Lung microvascular endothelial cell (primary cell): Measurements from ENCODE around the gene GDPD5. TPM values are rescaled to one million over a fixed set of nuclear protein-coding genes. Genes with fewer than 3 reads are reported as not detected.
A peak's percentile ranks its signal among the peaks of the same experiment; 100 is the strongest.
"Not testable (repeated sequence)": the region's sequence is repeated elsewhere in the genome, so short reads cannot be mapped to it uniquely, and the experiment has no call there.

Source experiments
- DNase-seq, 2 donors: peaks; one replicate each; pipeline versions ENCODE4 v3.0.0 to v3.0.0-alpha.2; 2010; ENCODE audit warnings: low read depth in 2 of 2
- total RNA-seq: library from RNA; depleted of rRNA; stranded (reverse); fragments of >200 nt; gene quantifications from 2 replicates; pipeline ENCODE4 v1.2.1, GENCODE V29; 2014

Gene GDPD5
- total RNA-seq, 1 donor from 2014 or later: 15.9 TPM

DNA sequence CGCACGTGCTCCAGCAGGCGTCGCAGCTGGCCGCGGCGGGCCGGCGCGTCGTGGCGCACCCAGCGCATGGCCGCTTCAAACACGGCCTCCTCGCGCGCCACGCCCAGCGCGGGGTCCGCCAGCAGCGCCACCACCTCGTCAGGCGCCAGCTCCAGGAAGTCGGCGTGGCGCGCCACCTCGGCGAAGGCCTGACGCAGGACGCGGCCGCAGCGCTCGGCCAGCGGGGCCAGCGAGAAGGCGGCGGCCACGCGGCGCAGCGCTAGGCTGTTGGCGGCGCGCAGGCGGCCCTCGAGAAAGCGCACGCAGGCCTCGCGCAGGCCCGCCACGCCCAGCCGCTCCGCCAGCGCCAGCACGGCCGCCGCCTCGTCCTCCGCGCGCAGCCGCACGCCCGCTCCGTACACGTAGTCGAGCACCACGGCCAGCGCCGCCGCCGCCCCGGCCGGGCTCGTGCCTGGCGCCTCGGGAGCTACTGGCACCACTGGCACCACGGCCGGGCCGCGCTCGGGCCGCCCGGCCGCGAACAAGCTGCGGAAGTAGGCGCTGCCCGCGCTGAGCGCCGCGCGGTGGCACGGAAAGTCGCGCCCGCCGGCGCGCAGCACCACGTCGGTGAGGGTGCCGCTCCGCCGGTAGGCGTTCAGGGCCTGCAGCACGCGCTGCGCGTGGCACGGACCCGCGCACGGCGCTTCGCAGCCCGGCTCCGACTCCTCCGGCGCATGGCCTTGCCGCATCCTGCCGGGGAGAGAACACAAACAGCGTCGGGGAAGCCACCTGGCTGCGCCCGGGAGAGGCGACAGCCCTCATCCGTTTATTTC, 95.6 kb downstream of the GDPD5 start:
- peak; percentile 77 to 80 for DNase-seq

DNA sequence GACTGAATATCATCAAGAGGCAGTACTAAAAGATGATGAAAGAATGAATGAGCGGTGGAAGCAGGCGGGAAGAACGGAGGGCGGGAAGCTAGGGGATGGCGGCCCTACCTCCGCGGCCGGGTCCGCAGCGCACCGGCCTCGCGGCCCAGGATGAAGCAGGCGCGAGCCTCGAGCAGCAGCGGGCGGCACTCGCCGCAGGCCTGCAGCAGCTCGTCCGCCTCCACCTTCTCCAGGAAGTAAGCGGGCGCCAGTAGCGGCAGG, 96.2 kb downstream of the GDPD5 start:
- no peak for DNase-seq

DNA sequence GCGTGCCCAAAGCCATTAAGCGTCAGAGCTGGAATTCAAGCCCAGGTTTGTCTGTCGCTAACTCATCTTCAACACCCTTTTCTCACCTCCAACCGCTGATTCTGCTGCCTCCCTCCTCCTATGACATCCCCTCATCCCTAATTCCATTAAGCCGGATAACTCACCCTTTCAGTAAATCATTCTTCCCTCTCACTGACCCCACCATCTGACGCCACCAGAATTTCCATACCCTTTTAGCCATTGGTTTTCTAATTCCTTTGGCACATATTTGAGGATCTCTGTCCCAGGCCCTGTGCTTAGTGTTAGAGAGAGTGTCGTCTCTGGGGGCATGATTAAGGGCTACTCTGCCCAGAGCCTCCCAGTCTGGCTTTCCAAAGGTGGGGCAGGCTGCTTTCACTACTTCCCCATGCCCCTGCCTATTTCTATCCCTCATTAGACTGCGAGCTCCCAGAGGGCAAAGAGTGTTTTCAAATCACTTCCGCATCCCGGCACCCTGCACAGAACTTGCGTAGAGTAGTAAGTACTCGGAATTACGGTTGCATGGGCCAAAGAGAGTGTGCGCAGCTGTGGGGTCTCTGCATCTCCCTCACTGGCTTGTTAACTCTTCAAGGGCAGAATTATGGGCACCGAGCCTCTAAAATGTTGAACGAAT, 96.6 kb downstream of the GDPD5 start:
- DNase-seq: no peak

DNA sequence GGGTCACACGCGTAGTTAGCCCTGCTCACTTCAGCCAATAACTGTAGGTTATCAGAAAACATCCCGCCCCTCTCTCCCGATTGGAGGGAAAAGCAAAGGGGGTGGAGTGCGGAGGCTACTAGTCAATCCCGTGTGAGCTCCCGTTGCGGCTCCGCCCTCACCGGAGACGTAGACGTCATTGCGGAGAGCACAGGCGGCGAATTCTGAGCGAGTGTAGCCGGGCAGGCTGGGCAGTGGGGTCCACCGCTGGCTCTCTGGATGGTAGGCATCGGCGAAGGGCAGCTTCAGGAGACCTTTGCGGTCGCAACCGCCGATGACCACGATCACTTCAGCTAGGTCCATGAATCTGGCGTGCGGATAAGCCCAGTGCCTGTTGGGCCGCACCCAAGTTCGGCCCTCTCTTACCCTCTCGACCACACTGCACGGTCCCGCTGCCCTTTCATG, 97.4 kb downstream of the GDPD5 start:
- peak; percentile 86 to 92 for DNase-seq

DNA sequence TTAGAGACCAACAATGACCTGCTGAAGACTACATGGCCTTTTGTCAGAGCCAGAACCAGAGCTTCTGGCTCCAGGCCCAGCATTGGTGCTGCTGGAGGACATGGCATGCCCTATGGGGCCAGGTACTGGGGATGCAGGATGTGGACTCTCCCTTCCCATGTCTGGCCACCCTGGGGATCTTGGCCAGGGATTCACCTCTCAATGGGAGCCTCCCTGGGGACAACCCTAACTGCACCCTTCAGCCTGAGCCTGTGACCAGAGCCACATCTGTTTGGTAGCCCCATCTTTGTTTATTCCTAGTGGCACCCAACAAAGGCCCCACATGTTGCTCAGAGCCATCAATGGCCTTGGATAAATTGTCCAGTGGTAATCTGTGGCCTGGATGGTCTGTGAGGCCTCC, 98.6 kb downstream of the GDPD5 start:
- no peak for DNase-seq

DNA sequence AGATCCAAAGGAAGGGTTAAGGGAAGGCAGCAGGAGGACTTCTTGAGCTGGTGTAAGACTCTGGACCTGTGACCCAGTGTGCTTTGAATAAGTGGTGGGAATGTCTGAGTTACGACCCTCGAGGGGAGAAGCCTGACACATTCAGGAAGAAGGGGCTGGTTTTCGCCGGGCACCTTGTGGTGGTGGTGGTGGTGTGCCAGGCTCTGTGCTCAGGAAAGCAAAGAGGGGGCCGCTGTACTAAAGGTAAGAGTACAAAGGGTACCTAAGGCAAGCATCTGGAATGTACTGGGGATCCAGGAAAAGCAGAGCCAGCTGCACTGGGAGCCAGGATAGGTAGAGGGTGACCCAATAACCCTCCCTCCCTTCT, 99.0 kb downstream of the GDPD5 start:
- DNase-seq: no peak

DNA sequence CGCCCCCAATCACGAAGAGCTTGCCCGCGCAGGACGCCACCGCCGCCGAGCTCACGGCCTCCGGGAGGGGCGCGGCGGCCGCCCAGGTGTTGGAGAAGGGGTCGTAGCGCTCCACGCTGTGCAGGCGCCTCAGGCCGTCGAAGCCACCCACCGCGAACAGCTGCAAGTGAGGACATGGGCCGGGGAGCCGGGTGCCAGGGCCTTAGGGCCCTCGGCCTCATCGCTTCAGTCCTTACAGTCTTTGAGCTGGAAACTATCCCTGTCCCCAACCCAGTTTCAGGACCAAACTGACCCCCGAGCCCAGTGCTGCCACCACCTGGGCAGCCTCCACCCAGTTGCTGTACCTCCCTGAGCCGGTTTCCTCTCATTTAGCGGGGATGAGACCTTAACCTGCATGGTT, 100.3 kb downstream of the GDPD5 start:
- peak in 1 of 2 donors; percentile 31 for DNase-seq

DNA sequence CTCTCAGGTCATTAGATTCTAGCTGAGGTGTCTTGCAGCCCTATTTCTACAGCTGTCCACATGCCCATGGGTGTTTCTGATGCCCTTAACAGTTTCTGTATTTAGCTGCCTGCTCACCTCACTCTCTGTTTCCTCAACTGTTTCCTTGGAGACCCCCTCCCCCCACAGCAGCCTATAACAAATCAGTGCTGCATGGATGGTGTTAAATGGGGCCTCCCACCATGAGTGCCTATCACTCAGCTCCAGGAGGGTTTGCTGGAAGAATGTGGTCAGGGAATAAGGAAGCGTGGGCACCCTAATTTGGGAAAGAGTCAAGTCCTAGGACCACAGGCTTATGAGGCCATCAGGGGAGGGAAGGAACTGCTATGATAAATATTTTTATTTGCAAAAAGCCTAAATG, 101.3 kb downstream of the GDPD5 start:
- DNase-seq: no peak

DNA sequence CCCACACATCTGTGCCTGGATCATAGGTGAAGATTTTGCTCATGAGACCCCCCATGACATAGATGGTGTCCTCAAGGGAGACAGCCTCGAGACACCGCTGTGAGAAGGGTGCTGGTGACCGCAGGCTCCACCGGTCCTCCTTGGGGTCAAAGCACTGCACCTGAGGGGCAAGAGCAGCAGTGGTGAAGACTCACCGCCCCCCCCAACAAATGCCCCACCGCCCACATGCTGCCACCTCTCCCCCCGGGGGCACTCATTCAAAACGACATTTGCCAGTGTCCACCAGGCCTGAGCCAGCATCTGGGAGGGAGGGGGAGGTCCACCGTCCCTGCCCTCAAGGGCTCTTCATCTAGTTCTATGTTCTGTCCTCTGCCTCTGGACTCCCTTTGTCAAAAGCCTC, 102.0 kb downstream of the GDPD5 start:
- no peak for DNase-seq

DNA sequence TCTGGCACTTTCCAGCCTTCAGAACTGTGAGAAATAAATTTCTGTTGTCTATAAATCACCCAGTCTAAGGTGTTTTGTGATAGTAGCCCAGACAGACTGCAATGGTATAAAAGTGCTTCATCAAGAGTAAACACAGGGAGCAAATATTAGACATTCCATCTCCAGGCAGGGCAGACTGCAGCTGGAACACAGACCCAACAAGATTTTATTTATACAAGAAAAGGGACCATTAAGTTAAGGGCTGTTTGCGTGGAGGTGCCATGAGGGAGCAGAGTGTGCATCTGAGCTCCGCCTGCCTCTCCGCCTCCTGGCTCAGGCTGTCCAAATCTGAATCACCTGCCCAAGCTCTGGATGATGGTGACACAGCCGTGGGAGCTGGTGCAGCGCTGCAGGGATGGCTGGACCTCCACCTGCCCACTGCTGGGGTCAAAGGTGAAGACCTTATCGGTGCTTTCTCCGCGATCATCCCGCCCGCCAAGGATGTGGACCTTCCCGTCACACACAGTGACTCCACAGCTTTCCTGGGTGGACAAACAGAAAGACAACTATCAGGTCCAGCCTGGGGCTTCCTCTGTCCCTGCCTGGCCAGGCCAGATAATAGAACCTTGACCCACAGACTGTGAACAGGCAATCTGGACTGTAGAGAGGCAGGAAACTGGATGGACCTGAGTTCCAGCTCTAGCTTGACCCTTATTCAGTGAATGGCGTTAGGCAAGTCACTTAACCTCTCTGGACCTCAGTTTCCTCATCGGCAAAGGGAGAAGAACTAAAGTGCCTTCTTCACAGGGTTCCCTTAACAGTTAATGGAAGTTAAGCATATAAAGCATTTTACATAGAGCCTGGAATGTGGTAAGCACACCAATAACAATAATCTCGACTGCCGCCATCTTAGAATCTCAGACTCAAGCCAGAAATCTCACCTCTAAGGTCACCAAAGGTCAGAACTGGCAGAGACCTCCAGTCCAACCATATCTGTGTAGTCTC, 103.2 kb downstream of the GDPD5 start:
- no peak for DNase-seq

DNA sequence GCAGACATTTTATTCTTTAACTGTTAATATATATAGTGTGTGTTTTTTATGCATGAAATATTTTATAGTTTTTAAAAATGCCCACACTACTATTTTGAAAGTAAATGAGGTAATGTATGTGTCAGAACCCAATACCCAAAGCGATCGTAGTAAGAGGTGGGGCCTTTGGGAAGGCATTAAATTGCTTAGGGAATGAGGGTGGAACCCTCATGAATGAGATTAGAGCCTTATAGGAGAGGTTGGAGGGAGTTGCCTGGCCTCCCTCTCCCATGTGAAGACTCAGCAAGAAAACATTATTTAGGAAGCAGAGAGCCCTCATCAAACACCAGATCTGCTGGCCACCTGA, 103.9 kb downstream of the GDPD5 start:
- DNase-seq: no peak

DNA sequence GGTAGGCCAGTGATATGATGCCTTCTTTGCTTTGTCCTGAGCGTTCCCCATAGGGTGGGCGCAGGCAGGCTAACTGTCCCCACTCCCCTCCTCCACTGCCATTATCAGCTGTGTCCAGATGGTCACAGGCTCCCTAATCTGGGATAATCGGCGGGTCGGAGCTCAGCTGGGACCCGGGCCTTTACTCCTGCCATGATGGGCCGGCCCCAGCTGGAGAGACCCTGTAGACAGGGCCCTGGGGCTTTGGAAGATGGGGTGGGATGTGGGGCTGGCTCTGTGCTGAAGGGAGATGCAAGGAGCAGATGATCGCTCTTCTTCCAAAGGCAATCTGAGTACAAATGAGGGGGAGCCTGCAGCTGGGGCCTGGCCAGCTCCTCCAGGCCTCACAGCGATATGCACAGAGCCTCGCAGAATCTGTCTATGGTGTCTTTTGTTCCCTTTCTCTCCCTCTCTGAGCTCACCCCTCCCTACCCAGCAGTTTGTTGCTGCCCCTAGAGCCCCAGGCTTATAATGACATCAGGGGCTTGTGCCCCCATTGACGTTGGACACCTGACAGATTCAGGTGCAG, 104.6 kb downstream of the GDPD5 start:
- DNase-seq: no peak

DNA sequence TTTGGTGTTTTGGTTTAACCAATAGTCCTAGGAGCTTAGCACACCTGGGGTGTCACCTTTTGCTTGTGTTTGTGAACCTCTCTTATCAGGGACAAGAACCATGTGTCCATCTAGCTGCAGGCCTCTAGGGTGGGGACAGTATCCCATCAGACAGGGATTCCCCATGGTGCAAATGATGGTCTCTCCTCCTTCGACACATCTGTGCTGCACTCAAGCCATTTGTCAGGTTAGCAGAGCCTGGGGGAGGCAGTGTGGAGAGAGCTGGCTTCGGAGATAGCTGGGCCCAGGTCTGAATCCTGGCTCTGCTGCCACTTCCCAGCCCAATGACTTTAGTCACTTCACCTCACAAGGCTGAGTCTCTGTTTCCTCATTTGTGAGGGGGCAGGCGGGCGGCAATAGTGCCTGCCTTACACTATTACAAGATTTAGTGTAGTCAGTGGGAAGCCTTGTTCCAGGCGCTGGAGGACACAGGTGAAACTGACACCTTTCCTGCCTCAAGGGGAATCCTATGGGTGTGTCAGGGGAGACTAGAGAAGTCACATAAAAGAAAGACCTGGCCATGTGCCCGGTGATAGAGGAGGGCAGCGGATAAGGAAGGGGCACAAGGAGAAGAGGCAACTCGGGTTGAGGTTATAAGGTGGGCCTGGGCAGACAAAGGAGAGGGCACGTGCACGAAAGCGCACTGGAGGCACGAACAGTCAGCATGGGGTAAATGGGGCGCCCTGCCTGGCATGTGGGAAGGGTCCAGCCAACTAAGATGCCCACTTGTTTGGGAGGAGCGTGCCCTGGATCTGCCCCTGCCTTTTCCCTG, 105.3 kb downstream of the GDPD5 start:
- no peak for DNase-seq

DNA sequence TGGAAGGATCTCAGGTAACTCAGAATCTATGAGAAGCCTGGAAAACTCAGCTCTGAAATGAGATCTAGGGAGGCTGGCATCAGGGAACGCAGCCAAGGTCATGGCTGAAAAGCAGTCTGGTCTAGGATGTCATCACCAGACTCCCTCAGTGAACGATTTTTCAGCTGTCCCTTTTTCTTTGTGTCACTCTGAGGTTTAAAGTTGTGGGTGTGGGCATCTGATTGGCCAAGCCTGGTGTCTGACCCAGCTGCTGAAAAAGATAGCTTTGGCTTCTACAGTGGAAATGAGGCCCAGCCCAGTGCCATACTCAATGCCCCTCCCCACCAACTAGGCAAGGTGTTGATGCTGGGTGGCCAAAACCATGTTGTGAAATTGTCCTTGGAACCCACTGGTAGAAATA, 111.9 kb downstream of the GDPD5 start:
- DNase-seq: no peak

DNA sequence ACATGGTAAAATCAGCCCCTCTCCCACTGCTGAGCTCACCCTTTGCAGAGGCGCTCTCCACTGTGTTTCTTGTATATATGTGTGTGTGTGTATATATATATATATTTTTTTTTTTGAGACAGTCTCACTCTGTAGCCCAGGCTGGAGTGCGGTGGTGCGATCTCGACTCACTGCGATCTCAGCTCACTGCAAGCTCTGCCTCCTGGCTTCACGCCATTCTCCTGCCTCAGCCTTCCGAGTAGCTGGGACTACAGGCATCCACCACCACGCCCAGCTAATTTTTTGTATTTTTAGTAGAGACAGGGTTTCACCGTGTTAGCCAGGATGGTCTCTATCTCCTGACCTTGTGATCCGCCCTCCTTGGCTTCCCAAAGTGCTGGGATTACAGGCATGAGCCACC, 112.6 kb downstream of the GDPD5 start:
- DNase-seq: not testable (repeated sequence)

DNA sequence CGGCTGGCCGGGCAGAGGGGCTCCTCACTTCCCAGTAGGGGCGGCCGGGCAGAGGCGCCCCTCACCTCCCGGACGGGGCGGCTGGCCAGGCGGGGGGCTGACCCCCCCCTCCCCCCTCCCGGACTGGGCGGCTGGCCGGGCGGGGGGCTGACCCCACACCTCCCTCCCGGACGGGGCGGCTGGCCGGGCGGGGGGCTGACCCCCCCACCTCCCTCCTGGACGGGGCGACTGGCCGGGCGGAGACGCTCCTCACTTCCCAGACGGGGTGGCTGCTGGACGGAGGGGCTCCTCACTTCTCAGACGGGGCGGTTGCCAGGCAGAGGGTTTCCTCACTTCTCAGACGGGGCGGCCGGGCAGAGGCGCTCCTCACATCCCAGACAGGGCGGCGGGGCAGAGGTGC, 115.8 kb downstream of the GDPD5 start:
- DNase-seq: not testable (repeated sequence)

DNA sequence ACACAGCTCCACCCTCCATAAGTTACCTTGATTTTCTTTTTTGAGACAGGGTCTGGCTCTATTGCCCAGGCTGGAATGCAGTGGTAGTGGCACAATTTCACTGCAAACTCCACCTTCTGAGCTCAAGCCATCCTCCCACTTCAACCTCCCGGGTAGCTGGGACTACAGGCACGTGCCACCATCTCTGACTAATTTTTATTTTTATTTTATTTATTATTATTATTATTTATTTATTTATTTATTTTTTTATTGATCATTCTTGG, 116.9 kb downstream of the GDPD5 start:
- no peak for DNase-seq

DNA sequence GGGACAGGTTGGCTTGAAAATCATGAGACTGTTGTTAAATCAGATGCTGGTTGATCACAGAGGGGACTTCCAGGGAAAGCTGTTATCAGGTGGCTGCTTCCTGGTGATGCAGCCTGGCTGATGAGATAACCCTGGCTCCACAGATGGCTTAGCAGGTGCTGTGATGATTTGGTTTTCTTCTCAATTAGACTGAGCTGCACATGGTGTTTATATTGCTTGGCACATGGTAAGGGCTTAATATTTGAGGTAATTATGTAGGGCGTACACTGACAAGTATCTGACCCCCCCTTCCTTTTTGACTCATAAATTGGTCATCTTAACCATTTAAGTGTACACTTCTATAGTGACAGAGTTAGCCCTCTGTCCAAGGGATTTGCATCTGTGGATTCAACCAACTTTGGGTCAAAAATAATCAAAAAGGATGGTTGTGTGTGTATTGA, 119.4 kb downstream of the GDPD5 start:
- DNase-seq: peak; percentile 77 to 88

DNA sequence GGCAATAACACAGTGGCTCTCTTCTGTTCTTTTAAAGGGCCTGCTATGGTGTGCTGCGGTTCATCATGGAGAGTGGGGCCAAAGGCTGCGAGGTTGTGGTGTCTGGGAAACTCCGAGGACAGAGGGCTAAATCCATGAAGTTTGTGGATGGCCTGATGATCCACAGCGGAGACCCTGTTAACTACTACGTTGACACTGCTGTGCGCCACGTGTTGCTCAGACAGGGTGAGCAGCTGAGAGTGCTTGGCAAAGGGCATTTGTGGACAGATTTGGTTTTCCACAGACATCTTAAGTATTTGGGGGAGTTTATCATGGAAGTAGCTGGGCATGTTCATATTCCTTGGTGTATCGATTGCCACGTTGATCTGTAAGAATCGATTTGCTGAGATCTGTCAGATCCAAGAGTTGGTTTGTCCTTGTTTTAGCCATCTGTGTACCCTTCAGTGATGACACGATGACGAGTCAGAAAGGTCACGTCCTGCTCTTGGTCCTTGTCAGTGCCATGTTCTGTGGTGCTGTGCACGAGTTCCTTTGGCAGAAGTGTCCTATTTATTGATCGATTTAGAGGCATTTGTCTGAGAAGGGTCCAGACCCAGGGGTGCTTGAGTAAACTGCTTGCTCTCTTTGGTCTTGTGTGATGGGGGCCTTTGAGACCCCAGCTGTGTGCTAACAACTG, 121.6 kb downstream of the GDPD5 start:
- DNase-seq: no peak

DNA sequence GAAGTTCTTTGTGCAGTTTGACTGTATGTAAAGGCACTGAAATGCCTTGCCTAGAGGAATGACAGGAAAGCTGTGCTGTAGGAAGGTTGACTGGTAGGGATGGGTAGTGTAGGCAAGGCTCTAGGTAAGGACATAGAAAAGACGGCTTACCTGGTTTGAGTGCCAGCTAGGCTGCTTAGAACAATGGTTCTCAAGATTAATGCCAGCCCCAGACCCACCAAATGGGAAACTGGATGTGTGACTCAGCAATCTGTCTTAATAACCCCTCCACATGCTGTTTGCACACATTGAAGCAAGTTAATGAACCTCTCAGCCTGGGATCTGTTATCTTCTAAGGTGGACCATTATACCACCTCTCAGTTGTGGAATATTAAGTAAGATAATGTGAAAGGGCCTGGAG, 122.7 kb downstream of the GDPD5 start:
- DNase-seq: peak in 1 of 2 donors; percentile 23
